GM19452 (cell line): ENCODE results near the gene PPME1.
"Not testable (repeated sequence)": the region's sequence is repeated elsewhere in the genome, so short reads cannot be mapped to it uniquely, and the experiment has no call there.

Source experiments
- ATAC-seq: cut with Tn5 transposase; IDR thresholded peaks from one replicate; pipeline ENCODE4 v1.9.1; 2021; ENCODE audit not compliant: unreplicated experiment

The PPME1 gene

GRCh38 chr11:74170694-74171629 lies at the start of gene PPME1, which contains the start of gene C2CD3:
Gene PPME1, plus strand, starts transcription at chr11:74171289. Its CDS starts 133 bp downstream, at chr11:74171422.
Gene C2CD3, minus strand, starts transcription at chr11:74171002. Its CDS starts 210 bp downstream, at chr11:74170792.
- ATAC-seq, result peak; percentile 96

- ATAC-seq, result no peak
These were observed 49.3 kb upstream of the PPME1 start for GRCh38 chr11:74121804-74122203.

GRCh38 chr11:74123008-74123448 lies 48.1 kb upstream of the PPME1 start:
- no peak for ATAC-seq

GRCh38 chr11:74129121-74129520 lies 42.0 kb upstream of the PPME1 start:
- ATAC-seq, result not testable (repeated sequence)

GRCh38 chr11:74132833-74133232 lies 38.3 kb upstream of the PPME1 start:
- no peak for ATAC-seq

GRCh38 chr11:74133436-74133835 lies 37.7 kb upstream of the PPME1 start:
- ATAC-seq, result no peak

- ATAC-seq, result no peak
These were observed 36.4 kb upstream of the PPME1 start for GRCh38 chr11:74134661-74135060.

GRCh38 chr11:74135127-74135840 lies 35.8 kb upstream of the PPME1 start:
- no peak for ATAC-seq

GRCh38 chr11:74138021-74138420 lies 33.1 kb upstream of the PPME1 start:
- no peak for ATAC-seq

- ATAC-seq, result no peak
These were observed 32.5 kb upstream of the PPME1 start for GRCh38 chr11:74138572-74138971.

GRCh38 chr11:74139151-74139918 lies 31.8 kb upstream of the PPME1 start:
- ATAC-seq, result no peak

- ATAC-seq, result not testable (repeated sequence)
These were observed 31.1 kb upstream of the PPME1 start for GRCh38 chr11:74139919-74140431.

- ATAC-seq, result no peak
These were observed 29.8 kb upstream of the PPME1 start for GRCh38 chr11:74141241-74141695.

- no peak for ATAC-seq
These were observed 29.2 kb upstream of the PPME1 start for GRCh38 chr11:74141908-74142307.

- no peak for ATAC-seq
These were observed 28.5 kb upstream of the PPME1 start for GRCh38 chr11:74142624-74143023.

- ATAC-seq, result no peak
These were observed 26.5 kb upstream of the PPME1 start for GRCh38 chr11:74144592-74144991.

GRCh38 chr11:74147199-74147929 lies 23.7 kb upstream of the PPME1 start:
- ATAC-seq, result no peak

- ATAC-seq, result no peak
These were observed 17.9 kb upstream of the PPME1 start for GRCh38 chr11:74153224-74153623.

GRCh38 chr11:74154620-74155281 lies 16.3 kb upstream of the PPME1 start:
- no peak for ATAC-seq

- no peak for ATAC-seq
These were observed 13.9 kb upstream of the PPME1 start for GRCh38 chr11:74157169-74157568.
